ENCODE measurements around the gene ADAMTS17.

The ADAMTS17 gene

GRCh38 chr15:100248236-100248635 lies 93.5 kb downstream of the ADAMTS17 start:
- DNase-seq (ENCODE audit: low spot score), result no peak
- TF ChIP-seq CTCF (IDR thresholded peaks at IDR 0.05; ENCODE audit: extremely low read depth, missing control alignments), result no peak

- DNase-seq (ENCODE audit: low spot score), result no peak
- no peak for TF ChIP-seq CTCF (IDR thresholded peaks at IDR 0.05; ENCODE audit: extremely low read depth, missing control alignments)
Measured at GRCh38 chr15:100247228-100248225, 94.2 kb downstream of the ADAMTS17 start.

GRCh38 chr15:100245855-100246254 lies 95.9 kb downstream of the ADAMTS17 start:
- no peak for DNase-seq (ENCODE audit: low spot score)
- no peak for TF ChIP-seq CTCF (IDR thresholded peaks at IDR 0.05; ENCODE audit: extremely low read depth, missing control alignments)

- DNase-seq (ENCODE audit: low spot score), result no peak
- TF ChIP-seq CTCF (IDR thresholded peaks at IDR 0.05; ENCODE audit: extremely low read depth, missing control alignments), result no peak
Measured at GRCh38 chr15:100245487-100245820, 96.3 kb downstream of the ADAMTS17 start.

- no peak for TF ChIP-seq CTCF (IDR thresholded peaks at IDR 0.05; ENCODE audit: extremely low read depth, missing control alignments)
- no peak for DNase-seq (ENCODE audit: low spot score)
Measured at GRCh38 chr15:100244796-100245486, 96.8 kb downstream of the ADAMTS17 start.

- no peak for TF ChIP-seq CTCF (IDR thresholded peaks at IDR 0.05; ENCODE audit: extremely low read depth, missing control alignments)
- no peak for DNase-seq (ENCODE audit: low spot score)
Measured at GRCh38 chr15:100242989-100243388, 98.8 kb downstream of the ADAMTS17 start.
